Endothelial cell of umbilical vein (primary cell): ENCODE measurements around the gene PHF24.
"Not testable (repeated sequence)": the region's sequence is repeated elsewhere in the genome, so short reads cannot be mapped to it uniquely, and the experiment has no call there.

ENCODE experiments used
- EZH2 ChIP-seq: IDR thresholded peaks from 2 replicates; pipeline ENCODE4 v1.6.1; 2012; ENCODE audit warnings: borderline replicate concordance, low read depth, mild to moderate bottlenecking, moderate library complexity, low read length, inconsistent platforms; ENCODE audit not compliant: severe bottlenecking
- GATA2 ChIP-seq: IDR thresholded peaks from 2 replicates; pipeline ENCODE4 v1.7.0; 2011; ENCODE audit warnings: low read depth, mild to moderate bottlenecking, moderate library complexity, mixed read lengths, low read length; ENCODE audit not compliant: insufficient read length, insufficient read depth
- JUN ChIP-seq: IDR thresholded peaks from 2 replicates; pipeline ENCODE4 v1.6.1; 2011; ENCODE audit warnings: borderline replicate concordance, low read depth; ENCODE audit not compliant: insufficient read length, insufficient read depth
- MYC ChIP-seq: IDR thresholded peaks from one replicate; pipeline ENCODE4 v1.6.1; 2011; ENCODE audit warnings: mild to moderate bottlenecking, low read depth, low read length
- POLR2A ChIP-seq: IDR thresholded peaks from 2 replicates; pipeline ENCODE4 v1.6.1; 2012; ENCODE audit warnings: low read depth, mild to moderate bottlenecking, control low read depth, low read length
- POLR2AphosphoS5 ChIP-seq: IDR thresholded peaks from 2 replicates; pipeline ENCODE4 v1.6.1; 2012; ENCODE audit warnings: low read depth, mild to moderate bottlenecking, control low read depth, low read length, moderate library complexity; ENCODE audit not compliant: insufficient read depth
- TF ChIP-seq, protein P1 (sequence below), 2 donors: IDR thresholded peaks; 1 replicate in 1 of 2; 2 replicates in 1 of 2; pipeline ENCODE4 v1.5.1; 2011; ENCODE audit warnings: low read length in 2 of 2, mild to moderate bottlenecking in 2 of 2, moderate library complexity in 2 of 2, control low read depth in 1 of 2, inconsistent platforms in 1 of 2, low read depth in 1 of 2; ENCODE audit not compliant: insufficient read depth in 1 of 2; ENCODE audit errors: extremely low read depth in 1 of 2
- TF ChIP-seq, protein P2 (sequence below): IDR thresholded peaks from 2 replicates; pipeline ENCODE4 v1.6.1; 2011; ENCODE audit not compliant: insufficient read depth, insufficient read length

DNA sequence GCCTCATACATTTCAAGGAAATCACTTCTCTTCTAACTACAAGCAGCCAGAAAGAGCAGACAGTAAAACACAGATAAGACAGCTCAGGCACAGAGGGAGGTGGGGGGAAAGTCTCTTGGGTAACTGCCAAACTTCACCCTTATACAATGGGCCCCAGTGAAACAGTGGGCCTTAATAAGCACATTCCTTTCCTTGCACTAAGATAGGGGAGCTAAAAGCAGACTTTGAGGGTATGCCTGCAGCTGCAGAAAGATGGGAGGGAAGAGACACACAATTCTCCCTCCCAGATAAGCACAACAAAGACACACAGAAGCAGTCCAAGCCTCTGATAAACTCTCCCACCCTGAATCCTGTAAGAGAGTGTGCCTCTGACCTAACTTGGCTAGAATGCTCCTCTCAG is 18.1 kb upstream of the PHF24 start:
- TF ChIP-seq, protein P1, sequence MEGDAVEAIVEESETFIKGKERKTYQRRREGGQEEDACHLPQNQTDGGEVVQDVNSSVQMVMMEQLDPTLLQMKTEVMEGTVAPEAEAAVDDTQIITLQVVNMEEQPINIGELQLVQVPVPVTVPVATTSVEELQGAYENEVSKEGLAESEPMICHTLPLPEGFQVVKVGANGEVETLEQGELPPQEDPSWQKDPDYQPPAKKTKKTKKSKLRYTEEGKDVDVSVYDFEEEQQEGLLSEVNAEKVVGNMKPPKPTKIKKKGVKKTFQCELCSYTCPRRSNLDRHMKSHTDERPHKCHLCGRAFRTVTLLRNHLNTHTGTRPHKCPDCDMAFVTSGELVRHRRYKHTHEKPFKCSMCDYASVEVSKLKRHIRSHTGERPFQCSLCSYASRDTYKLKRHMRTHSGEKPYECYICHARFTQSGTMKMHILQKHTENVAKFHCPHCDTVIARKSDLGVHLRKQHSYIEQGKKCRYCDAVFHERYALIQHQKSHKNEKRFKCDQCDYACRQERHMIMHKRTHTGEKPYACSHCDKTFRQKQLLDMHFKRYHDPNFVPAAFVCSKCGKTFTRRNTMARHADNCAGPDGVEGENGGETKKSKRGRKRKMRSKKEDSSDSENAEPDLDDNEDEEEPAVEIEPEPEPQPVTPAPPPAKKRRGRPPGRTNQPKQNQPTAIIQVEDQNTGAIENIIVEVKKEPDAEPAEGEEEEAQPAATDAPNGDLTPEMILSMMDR (IDR thresholded peaks at IDR 0.05; ENCODE audit: extremely low read depth in 1 of 2, insufficient read depth in 1 of 2, low read depth in 1 of 2, low read length in 2 of 2) = not testable (repeated sequence)
- TF ChIP-seq POLR2AphosphoS5, EZH2, MYC, POLR2A, JUN, GATA2: not testable (repeated sequence)
- TF ChIP-seq, protein P2, sequence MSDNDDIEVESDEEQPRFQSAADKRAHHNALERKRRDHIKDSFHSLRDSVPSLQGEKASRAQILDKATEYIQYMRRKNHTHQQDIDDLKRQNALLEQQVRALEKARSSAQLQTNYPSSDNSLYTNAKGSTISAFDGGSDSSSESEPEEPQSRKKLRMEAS = not testable (repeated sequence)
